CD4-positive, CD25-positive, alpha-beta regulatory T cell (primary cell): ENCODE data around the gene HCRTR2. TPM values are rescaled to one million over a fixed set of nuclear protein-coding genes. Genes with fewer than 3 reads are reported as not detected.
"Not testable (repeated sequence)": the region's sequence is repeated elsewhere in the genome, so short reads cannot be mapped to it uniquely, and the experiment has no call there.

Experiments used
- ATAC-seq, 2 donors: fragments of 150-1000 bp; cut with Tn5 transposase; one replicate each; pipeline ENCODE4 v1.10.0; 2021; ENCODE audit warnings: low read depth in 2 of 2, moderate number of reproducible peaks in 2 of 2, moderate library complexity in 1 of 2
- DNase-seq, 3 donors: peaks; one replicate each; pipeline versions ENCODE4 v3.0.0 to v3.0.0-alpha.2; 2012 to 2022; ENCODE audit warnings: mixed read lengths in 1 of 3
- H3K27ac ChIP-seq: one replicate; pipeline ENCODE4 v1.7.0; 2013; ENCODE audit warnings: mild to moderate bottlenecking, low read length; ENCODE audit not compliant: insufficient read depth, poor library complexity, severe bottlenecking
- H3K27me3 ChIP-seq: one replicate; pipeline ENCODE4 v1.7.0; 2013; ENCODE audit warnings: low read length; ENCODE audit not compliant: control insufficient read depth, insufficient read depth
- H3K36me3 ChIP-seq: one replicate; pipeline ENCODE4 v1.7.0; 2013; ENCODE audit warnings: mild to moderate bottlenecking, low read length, moderate library complexity; ENCODE audit not compliant: control insufficient read depth, insufficient read depth
- H3K4me1 ChIP-seq: 2 replicates; pipeline ENCODE4 v1.7.0; 2013; ENCODE audit warnings: mild to moderate bottlenecking, low read length; ENCODE audit not compliant: insufficient read depth, control insufficient read depth, poor library complexity, severe bottlenecking
- H3K4me3 ChIP-seq: one replicate; pipeline ENCODE4 v1.7.0; 2013; ENCODE audit warnings: low read depth, mild to moderate bottlenecking, low read length, moderate library complexity
- H3K9me3 ChIP-seq, 2 experiments: 1 replicate in 1 of 2; 2 replicates in 1 of 2; pipeline ENCODE4 v1.7.0; 2013; ENCODE audit warnings: low read length in 2 of 2, mild to moderate bottlenecking in 1 of 2, moderate library complexity in 1 of 2; ENCODE audit not compliant: control insufficient read depth in 2 of 2
- H3K27ac Mint-ChIP-seq, 3 donors: one replicate each; pipeline ENCODE4 v1.8.0; 2020 to 2022; ENCODE audit warnings: mild to moderate bottlenecking in 3 of 3, mixed read lengths in 3 of 3, moderate library complexity in 2 of 3
- H3K27me3 Mint-ChIP-seq: one replicate; pipeline ENCODE4 v1.8.0; 2022; ENCODE audit warnings: mild to moderate bottlenecking, mixed read lengths
- H3K36me3 Mint-ChIP-seq: one replicate; pipeline ENCODE4 v1.8.0; 2020; ENCODE audit warnings: mixed read lengths
- H3K4me1 Mint-ChIP-seq, 4 donors: one replicate each; pipeline ENCODE4 v1.8.0; 2020 to 2022; ENCODE audit warnings: mixed read lengths in 4 of 4, mild to moderate bottlenecking in 1 of 4
- H3K4me3 Mint-ChIP-seq, 4 donors: one replicate each; pipeline ENCODE4 v1.8.0; 2020 to 2022; ENCODE audit warnings: mild to moderate bottlenecking in 4 of 4, mixed read lengths in 4 of 4, moderate library complexity in 3 of 4
- H3K9me3 Mint-ChIP-seq, 7 donors: one replicate each; pipeline ENCODE4 v1.8.0; 2020 to 2022; ENCODE audit warnings: mixed read lengths in 7 of 7, mild to moderate bottlenecking in 3 of 7, moderate library complexity in 2 of 7
- polyA plus RNA-seq, 4 donors: library from polyadenylated mRNA; unstranded; fragments of 300-500 nt; fragmentation: Illumina TruSeq; gene quantifications; one replicate each; pipeline ENCODE4 v1.2.3, GENCODE V29; 2021
- total RNA-seq: library from RNA; stranded (reverse); gene quantifications from one replicate; pipeline ENCODE4 v1.2.3, GENCODE V29; 2022

Gene HCRTR2
- total and polyA plus RNA-seq, 5 donors from 2014 or later: not detected

DNA sequence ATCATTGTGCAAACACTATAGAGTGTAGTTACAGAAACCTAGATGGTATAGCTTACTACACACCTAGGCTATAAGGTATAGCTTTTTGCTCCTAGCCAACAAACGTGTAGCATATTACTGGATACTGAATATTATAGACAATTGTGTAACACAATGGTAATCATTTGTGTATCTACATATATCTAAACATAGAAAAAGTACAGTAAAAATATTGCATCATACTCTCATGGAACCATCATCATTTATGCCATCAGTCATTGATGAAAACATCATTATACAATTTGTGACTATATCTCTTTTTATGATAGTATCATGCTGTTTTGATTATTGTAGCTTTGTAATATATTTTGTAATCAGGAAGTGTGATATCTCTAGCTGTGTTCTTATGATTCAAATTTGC lies 21.0 kb upstream of the HCRTR2 start:
- Histone ChIP-seq H3K27ac (no peak overlapping the region), H3K36me3 (no peaks in the 10 kb centered on the region), H3K27me3 (no peaks in the 10 kb centered on the region), H3K4me1 (no peaks in the 10 kb centered on the region), H3K9me3 (peaks cover 0 to 6% of the 10 kb centered on the region in 2 experiments), H3K4me3 (no peak overlapping the region)
- H3K27ac Mint-ChIP-seq: no peak overlapping the region
- ATAC-seq (no peak), DNase-seq (no peak)
- H3K9me3 Mint-ChIP-seq: peaks cover 5 to 21% (median 11%) of the 10 kb centered on the region in 7 donors
- H3K4me1 Mint-ChIP-seq: no peaks in the 10 kb centered on the region
- no peaks in the 10 kb centered on the region for H3K36me3 Mint-ChIP-seq
- no peak overlapping the region for H3K4me3 Mint-ChIP-seq
- H3K27me3 Mint-ChIP-seq: no peaks in the 10 kb centered on the region

GRCh38 chr6:55158784-55159183 lies 15.5 kb upstream of the HCRTR2 start:
- H3K9me3 ChIP-seq: peaks cover 0 to 10% of the 10 kb centered on the region in 2 experiments
- H3K36me3 ChIP-seq, H3K4me1 ChIP-seq, H3K4me1 Mint-ChIP-seq, DNase-seq, H3K27ac ChIP-seq, ATAC-seq, H3K27me3 Mint-ChIP-seq, H3K36me3 Mint-ChIP-seq, H3K4me3 ChIP-seq, H3K4me3 Mint-ChIP-seq, H3K27me3 ChIP-seq, H3K27ac Mint-ChIP-seq: not testable (repeated sequence)
- H3K9me3 Mint-ChIP-seq: peaks cover 5 to 29% (median 15%) of the 10 kb centered on the region in 7 donors

GRCh38 chr6:55167860-55168259 lies 6.5 kb upstream of the HCRTR2 start:
- Histone ChIP-seq H3K4me3 (no peak overlapping the region), H3K27ac (no peak overlapping the region), H3K4me1 (no peaks in the 10 kb centered on the region), H3K27me3 (no peaks in the 10 kb centered on the region), H3K36me3 (no peaks in the 10 kb centered on the region), H3K9me3 (no peaks in the 10 kb centered on the region)
- H3K27ac Mint-ChIP-seq: no peak overlapping the region
- H3K36me3 Mint-ChIP-seq: no peaks in the 10 kb centered on the region
- DNase-seq (no peak), ATAC-seq (no peak)
- no peak overlapping the region for H3K4me3 Mint-ChIP-seq
- no peaks in the 10 kb centered on the region for H3K4me1 Mint-ChIP-seq
- H3K9me3 Mint-ChIP-seq: peaks cover 0 to 10% (median 6%) of the 10 kb centered on the region in 7 donors
- H3K27me3 Mint-ChIP-seq: no peaks in the 10 kb centered on the region

- no peaks in the 10 kb centered on the region for H3K27me3 ChIP-seq
- DNase-seq: no peak
- Mint-ChIP-seq H3K36me3 (no peaks in the 10 kb centered on the region), H3K27ac (peak overlapping the region in 1 of 3 donors; percentile 76), H3K9me3 (peaks cover 2 to 23% (median 7%) of the 10 kb centered on the region in 7 donors), H3K4me3 (no peak overlapping the region), H3K27me3 (no peaks in the 10 kb centered on the region), H3K4me1 (no peaks in the 10 kb centered on the region)
- H3K9me3 ChIP-seq: no peaks in the 10 kb centered on the region
- no peak for ATAC-seq
- no peak overlapping the region for H3K4me3 ChIP-seq
- no peak overlapping the region for H3K27ac ChIP-seq
- no peaks in the 10 kb centered on the region for H3K4me1 ChIP-seq
- H3K36me3 ChIP-seq: no peaks in the 10 kb centered on the region
These were observed 1.0 kb downstream of the HCRTR2 start for GRCh38 chr6:55175078-55176049.

DNA sequence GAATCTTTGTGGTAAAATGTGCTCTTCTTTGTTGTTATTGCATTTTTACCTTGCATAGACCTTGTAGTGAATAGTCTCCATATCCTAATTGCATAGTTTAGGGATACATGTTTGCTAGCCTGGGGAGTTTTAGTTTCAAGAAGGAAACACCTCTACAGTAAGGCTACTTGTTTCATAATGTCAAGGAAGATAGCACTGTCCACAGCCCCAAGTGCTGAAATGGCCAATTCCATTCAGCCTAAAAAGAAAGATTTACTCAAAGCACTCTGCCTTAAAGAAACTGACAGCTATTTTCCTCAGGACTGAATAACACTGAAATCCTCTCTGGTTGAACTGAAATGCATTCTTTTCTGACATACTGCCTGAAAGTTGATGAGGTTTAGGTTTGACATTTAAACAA lies 2.6 kb downstream of the HCRTR2 start:
- no peaks in the 10 kb centered on the region for H3K27me3 Mint-ChIP-seq
- no peaks in the 10 kb centered on the region for H3K9me3 ChIP-seq
- H3K4me1 ChIP-seq: no peaks in the 10 kb centered on the region
- no peak overlapping the region for H3K27ac Mint-ChIP-seq
- H3K27ac ChIP-seq: no peak overlapping the region
- H3K4me1 Mint-ChIP-seq: no peaks in the 10 kb centered on the region
- no peak for DNase-seq
- H3K36me3 Mint-ChIP-seq: no peaks in the 10 kb centered on the region
- H3K4me3 Mint-ChIP-seq: no peak overlapping the region
- no peaks in the 10 kb centered on the region for H3K27me3 ChIP-seq
- no peak for ATAC-seq
- H3K9me3 Mint-ChIP-seq: peaks cover 2 to 24% (median 7%) of the 10 kb centered on the region in 7 donors
- no peak overlapping the region for H3K4me3 ChIP-seq
- no peaks in the 10 kb centered on the region for H3K36me3 ChIP-seq

DNA sequence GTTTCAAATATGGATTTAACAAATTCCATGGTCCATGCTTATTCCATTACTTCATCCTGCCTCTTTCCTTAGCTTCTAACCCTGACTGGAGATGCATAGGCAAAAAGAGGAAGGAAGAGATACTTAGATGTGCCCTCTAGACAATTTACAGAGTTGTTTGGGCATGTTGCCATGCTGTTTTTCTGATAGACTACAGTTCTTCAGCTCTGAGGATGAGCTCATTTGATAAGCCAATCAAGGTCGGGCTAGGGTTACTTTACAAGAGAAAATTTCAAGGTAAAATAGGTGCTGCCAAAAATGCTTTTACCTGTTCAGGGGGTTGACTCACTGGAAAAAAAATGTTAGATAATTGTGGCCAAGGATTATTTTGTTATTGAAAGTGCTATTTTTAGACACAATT lies 5.9 kb downstream of the HCRTR2 start:
- H3K4me1 Mint-ChIP-seq: no peaks in the 10 kb centered on the region
- H3K36me3 Mint-ChIP-seq: no peaks in the 10 kb centered on the region
- no peak for DNase-seq
- H3K9me3 Mint-ChIP-seq: peaks cover 2 to 36% (median 7%) of the 10 kb centered on the region in 7 donors
- no peak for ATAC-seq
- Histone ChIP-seq H3K4me3 (no peak overlapping the region), H3K4me1 (no peaks in the 10 kb centered on the region), H3K9me3 (no peaks in the 10 kb centered on the region), H3K27ac (no peak overlapping the region), H3K27me3 (no peaks in the 10 kb centered on the region), H3K36me3 (no peaks in the 10 kb centered on the region)
- H3K27me3 Mint-ChIP-seq: no peaks in the 10 kb centered on the region
- no peak overlapping the region for H3K27ac Mint-ChIP-seq
- no peak overlapping the region for H3K4me3 Mint-ChIP-seq

DNA sequence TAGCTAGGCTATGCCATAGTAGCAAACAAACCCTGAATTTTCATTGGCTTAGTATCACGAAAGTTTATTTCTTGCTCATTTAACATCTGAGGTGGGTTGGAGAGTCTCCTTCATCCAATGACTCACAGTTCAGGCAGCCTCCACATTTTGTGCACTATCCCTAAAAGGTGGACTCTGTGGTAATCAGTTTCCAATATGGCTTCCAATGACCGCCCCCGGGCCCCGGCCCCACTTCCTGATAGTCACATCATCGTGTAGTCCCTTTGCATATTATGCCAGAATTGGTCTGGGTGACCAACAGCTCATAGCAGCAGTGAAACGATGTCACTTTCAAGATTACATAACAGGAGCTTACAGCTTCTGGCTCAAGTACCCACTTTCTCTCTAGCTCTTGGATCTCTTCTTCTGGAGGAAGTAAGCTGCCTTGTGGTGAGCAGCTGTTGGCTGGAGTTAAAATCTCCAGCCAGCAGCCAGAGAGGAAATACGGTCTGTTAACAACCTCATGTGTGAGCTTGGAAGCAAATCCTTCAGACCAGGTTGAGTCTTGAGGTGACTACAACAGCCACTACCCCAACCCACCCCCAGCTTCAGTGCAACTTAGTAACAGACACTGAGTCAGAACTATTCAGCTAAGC lies 7.8 kb downstream of the HCRTR2 start:
- peaks cover 0 to 24% (median 4%) of the 10 kb centered on the region in 7 donors for H3K9me3 Mint-ChIP-seq
- ATAC-seq (no peak), DNase-seq (no peak)
- no peak overlapping the region for H3K27ac ChIP-seq
- H3K4me3 ChIP-seq: no peak overlapping the region
- no peaks in the 10 kb centered on the region for H3K27me3 ChIP-seq
- H3K36me3 ChIP-seq: no peaks in the 10 kb centered on the region
- H3K4me3 Mint-ChIP-seq: no peak overlapping the region
- H3K36me3 Mint-ChIP-seq: no peaks in the 10 kb centered on the region
- no peaks in the 10 kb centered on the region for H3K9me3 ChIP-seq
- no peaks in the 10 kb centered on the region for H3K4me1 Mint-ChIP-seq
- H3K4me1 ChIP-seq: no peaks in the 10 kb centered on the region
- no peaks in the 10 kb centered on the region for H3K27me3 Mint-ChIP-seq
- no peak overlapping the region for H3K27ac Mint-ChIP-seq
